SU-DHL-6 (cell line): ENCODE data around the gene CHRNA7.

ENCODE experiments used
- H2AFZ ChIP-seq: fragments of 200-600 bp; sonication (generic); 2 replicates; pipeline ENCODE4 v1.6.1; 2014; ENCODE audit warnings: low read depth, mild to moderate bottlenecking, moderate library complexity, mixed read lengths, antibody characterized with exemption, low read length; ENCODE audit not compliant: severe bottlenecking
- H3F3A ChIP-seq: fragments of 200-600 bp; shearing (Covaris generic); 2 replicates; pipeline ENCODE4 v1.6.0; 2016; ENCODE audit warnings: antibody characterized with exemption, mild to moderate bottlenecking; ENCODE audit not compliant: insufficient read depth
- H3K27ac ChIP-seq: fragments of 200-600 bp; sonication (generic); 2 replicates; pipeline ENCODE4 v1.5.1; 2016; ENCODE audit warnings: low read depth, mild to moderate bottlenecking, low read length, moderate library complexity, mixed read lengths
- H3K27me3 ChIP-seq: fragments of 200-600 bp; sonication (generic), shearing (Covaris generic); 2 replicates; pipeline ENCODE4 v1.6.0; 2014; ENCODE audit warnings: mild to moderate bottlenecking, low read length
- H3K36me3 ChIP-seq: fragments of 200-600 bp; sonication (generic); 2 replicates; pipeline ENCODE4 v1.6.1; 2014; ENCODE audit warnings: mild to moderate bottlenecking, low read length, mixed read lengths
- H3K4me2 ChIP-seq: fragments of 300-600, 200-600 bp; shearing (Covaris generic), sonication (generic); 2 replicates; pipeline ENCODE4 v1.6.0; 2014; ENCODE audit warnings: low read length, low read depth, mild to moderate bottlenecking; ENCODE audit not compliant: poor library complexity, severe bottlenecking
- H3K4me3 ChIP-seq: fragments of 200-600 bp; sonication (generic); 2 replicates; pipeline ENCODE4 v1.5.1; 2014; ENCODE audit warnings: antibody characterized with exemption, low read length, mild to moderate bottlenecking, mixed read lengths; ENCODE audit not compliant: insufficient read depth, poor library complexity, severe bottlenecking
- H3K79me2 ChIP-seq: fragments of 200-600 bp; sonication (generic); 2 replicates; pipeline ENCODE4 v1.6.1; 2014; ENCODE audit warnings: mild to moderate bottlenecking, low read length, moderate library complexity; ENCODE audit not compliant: insufficient read depth
- H3K9ac ChIP-seq: fragments of 200-600 bp; sonication (generic); 2 replicates; pipeline ENCODE4 v1.7.0; 2014; ENCODE audit warnings: mild to moderate bottlenecking, low read length
- H3K9me2 ChIP-seq: fragments of 200-600 bp; sonication (generic); replicated peaks from 2 replicates; pipeline ENCODE4 v1.6.1; 2014; ENCODE audit warnings: low read length; ENCODE audit not compliant: insufficient read depth
- H3K9me3 ChIP-seq: fragments of 200-600 bp; sonication (generic); 2 replicates; pipeline ENCODE4 v1.6.1; 2014; ENCODE audit warnings: low read length, mixed read lengths; ENCODE audit not compliant: insufficient read depth
- H4K20me1 ChIP-seq: fragments of 200-600 bp; sonication (generic); 2 replicates; pipeline ENCODE4 v1.6.1; 2014; ENCODE audit warnings: low read depth, mild to moderate bottlenecking, antibody characterized with exemption, low read length, moderate library complexity, mixed read lengths
- EZH2phosphoT487 ChIP-seq: fragments of 200-600 bp; sonication (generic), shearing (Covaris generic); conservative IDR thresholded peaks from 2 replicates; pipeline ENCODE4 v1.6.1; 2018; ENCODE audit warnings: mild to moderate bottlenecking, antibody characterized with exemption, low read length, moderate library complexity, mixed read lengths
- TF ChIP-seq, protein P1 (sequence below): fragments of 200-600 bp; sonication (generic); IDR thresholded peaks from one replicate; pipeline ENCODE4 v1.5.1; 2017; ENCODE audit warnings: antibody characterized with exemption, mild to moderate bottlenecking, low read length, moderate library complexity; ENCODE audit not compliant: insufficient read depth, poor library complexity, severe bottlenecking

CHRNA7 gene

DNA sequence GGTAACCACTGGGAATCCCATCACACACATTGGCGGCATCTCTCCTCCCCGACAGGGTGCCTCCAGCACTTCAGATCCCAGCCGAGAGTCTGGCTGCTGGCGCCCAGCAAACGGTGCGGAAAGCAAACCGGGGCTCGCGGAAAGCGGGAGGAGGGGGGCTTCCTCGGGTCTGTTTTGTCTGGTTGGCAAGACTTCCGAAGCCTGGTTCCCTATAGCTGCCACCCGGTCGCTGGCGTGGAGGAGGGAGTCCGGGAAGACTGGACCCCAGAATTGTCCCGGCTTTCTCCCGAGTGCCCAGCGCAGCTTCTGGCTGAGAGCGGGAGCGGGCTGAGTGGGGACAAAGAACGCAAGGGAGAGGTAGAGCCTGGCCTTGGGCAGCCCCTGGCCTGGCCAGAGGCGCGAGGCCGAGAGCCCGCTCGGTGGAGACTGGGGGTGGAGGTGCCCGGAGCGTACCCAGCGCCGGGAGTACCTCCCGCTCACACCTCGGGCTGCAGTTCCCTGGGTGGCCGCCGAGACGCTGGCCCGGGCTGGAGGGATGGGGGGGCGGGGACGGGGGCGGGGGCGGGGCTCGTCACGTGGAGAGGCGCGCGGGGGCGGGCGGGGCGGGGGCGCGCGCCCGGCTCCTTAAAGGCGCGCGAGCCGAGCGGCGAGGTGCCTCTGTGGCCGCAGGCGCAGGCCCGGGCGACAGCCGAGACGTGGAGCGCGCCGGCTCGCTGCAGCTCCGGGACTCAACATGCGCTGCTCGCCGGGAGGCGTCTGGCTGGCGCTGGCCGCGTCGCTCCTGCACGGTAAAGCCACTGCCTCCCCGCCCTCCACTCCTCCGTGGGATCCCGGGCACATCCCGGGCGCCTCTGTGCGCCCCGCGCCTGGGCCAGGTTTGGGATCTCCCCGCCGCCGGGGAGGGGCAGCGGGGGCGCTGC, at the start of gene CHRNA7:
Gene CHRNA7, plus strand, starts transcription at position 654 of the 920 bp plus-strand sequence. Its CDS starts 80 bp downstream, at position 734.
- peak within 1 kb of the TSS; percentile 27 for H3K4me2 ChIP-seq
- TF ChIP-seq, protein P1, sequence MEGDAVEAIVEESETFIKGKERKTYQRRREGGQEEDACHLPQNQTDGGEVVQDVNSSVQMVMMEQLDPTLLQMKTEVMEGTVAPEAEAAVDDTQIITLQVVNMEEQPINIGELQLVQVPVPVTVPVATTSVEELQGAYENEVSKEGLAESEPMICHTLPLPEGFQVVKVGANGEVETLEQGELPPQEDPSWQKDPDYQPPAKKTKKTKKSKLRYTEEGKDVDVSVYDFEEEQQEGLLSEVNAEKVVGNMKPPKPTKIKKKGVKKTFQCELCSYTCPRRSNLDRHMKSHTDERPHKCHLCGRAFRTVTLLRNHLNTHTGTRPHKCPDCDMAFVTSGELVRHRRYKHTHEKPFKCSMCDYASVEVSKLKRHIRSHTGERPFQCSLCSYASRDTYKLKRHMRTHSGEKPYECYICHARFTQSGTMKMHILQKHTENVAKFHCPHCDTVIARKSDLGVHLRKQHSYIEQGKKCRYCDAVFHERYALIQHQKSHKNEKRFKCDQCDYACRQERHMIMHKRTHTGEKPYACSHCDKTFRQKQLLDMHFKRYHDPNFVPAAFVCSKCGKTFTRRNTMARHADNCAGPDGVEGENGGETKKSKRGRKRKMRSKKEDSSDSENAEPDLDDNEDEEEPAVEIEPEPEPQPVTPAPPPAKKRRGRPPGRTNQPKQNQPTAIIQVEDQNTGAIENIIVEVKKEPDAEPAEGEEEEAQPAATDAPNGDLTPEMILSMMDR = no peak
- no peak for TF ChIP-seq EZH2phosphoT487
- no peaks in the 10 kb centered on the region for H3K9me2 ChIP-seq
- peaks cover 3% of the 10 kb centered on the region; the same call in 1 of the 2 replicates for H3K27me3 ChIP-seq
- peak within 1 kb of the TSS; percentile 29 for H3K4me3 ChIP-seq
- H3K36me3 ChIP-seq = no peaks in the 10 kb centered on the region
- no peak within 1 kb of the TSS for H3K9ac ChIP-seq
- H4K20me1 ChIP-seq = no peaks in the 10 kb centered on the region
- no peaks in the 10 kb centered on the region for H3K79me2 ChIP-seq
- no peaks in the 10 kb centered on the region for H3F3A ChIP-seq
- H3K27ac ChIP-seq = no peak within 1 kb of the TSS
- H2AFZ ChIP-seq = no peak within 1 kb of the TSS
- H3K9me3 ChIP-seq = no peaks in the 10 kb centered on the region

DNA sequence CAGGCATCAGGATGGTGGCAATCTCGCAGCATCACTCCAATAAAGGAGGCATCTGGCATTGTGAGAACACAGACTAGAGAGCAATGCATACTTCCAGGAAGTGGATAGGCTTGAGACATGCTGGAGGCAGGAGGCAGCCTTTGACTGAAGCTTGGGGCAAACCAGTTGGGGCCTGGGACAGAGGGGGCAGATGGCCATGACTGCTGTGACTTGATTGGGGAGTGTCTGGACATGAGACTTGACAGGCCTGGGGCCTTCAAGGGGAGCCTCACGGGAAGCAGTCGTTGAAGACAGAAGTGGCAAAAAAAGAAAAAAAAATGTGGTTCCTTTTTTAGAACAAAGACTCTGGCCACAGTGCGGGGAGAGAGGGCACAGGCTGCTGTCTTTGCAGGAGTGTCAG, 44.7 kb upstream of the CHRNA7 start:
- H3K9me3 ChIP-seq = no peaks in the 10 kb centered on the region
- H3K4me2 ChIP-seq = no peak overlapping the region
- H4K20me1 ChIP-seq = no peaks in the 10 kb centered on the region
- no peak for TF ChIP-seq EZH2phosphoT487
- TF ChIP-seq, protein P1 = no peak
- H3K9ac ChIP-seq = no peak overlapping the region
- no peaks in the 10 kb centered on the region for H3K9me2 ChIP-seq
- H2AFZ ChIP-seq = no peak overlapping the region
- H3K4me3 ChIP-seq = no peak overlapping the region
- no peak overlapping the region for H3K27ac ChIP-seq
- H3K27me3 ChIP-seq = no peaks in the 10 kb centered on the region
- H3F3A ChIP-seq = no peaks in the 10 kb centered on the region
- no peaks in the 10 kb centered on the region for H3K36me3 ChIP-seq
- no peaks in the 10 kb centered on the region for H3K79me2 ChIP-seq

DNA sequence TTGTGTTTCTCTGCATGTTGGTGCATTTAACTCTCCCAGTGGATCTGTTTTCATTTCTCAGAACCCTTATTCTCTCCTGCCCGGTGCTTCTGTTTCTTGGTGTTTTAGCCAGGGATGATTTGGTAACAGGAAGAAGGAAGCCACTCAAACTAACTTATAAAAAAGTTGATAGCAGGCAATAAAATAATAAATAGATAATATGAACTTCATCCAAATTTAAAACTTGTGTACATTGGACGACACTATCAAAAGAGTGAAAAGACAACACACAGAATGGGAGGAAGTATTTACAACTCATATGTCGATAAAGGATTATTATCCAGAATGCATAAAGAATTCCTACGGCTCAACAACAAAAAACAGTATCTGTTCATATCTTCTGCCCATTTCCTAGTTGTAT, 37.3 kb upstream of the CHRNA7 start:
- no peaks in the 10 kb centered on the region for H3K36me3 ChIP-seq
- H3K9ac ChIP-seq = no peak overlapping the region
- H3K9me3 ChIP-seq = no peaks in the 10 kb centered on the region
- no peak overlapping the region for H2AFZ ChIP-seq
- no peak overlapping the region for H3K4me2 ChIP-seq
- no peaks in the 10 kb centered on the region for H3K9me2 ChIP-seq
- no peak for TF ChIP-seq EZH2phosphoT487
- TF ChIP-seq, protein P1 = no peak
- H3K79me2 ChIP-seq = no peaks in the 10 kb centered on the region
- H3K27me3 ChIP-seq = no peaks in the 10 kb centered on the region
- H4K20me1 ChIP-seq = 0 out of 2 replicates have a peak, but pooled peaks cover 4% of the 10 kb centered on the region
- no peak overlapping the region for H3K4me3 ChIP-seq
- no peaks in the 10 kb centered on the region for H3F3A ChIP-seq
- no peak overlapping the region for H3K27ac ChIP-seq
